Gastroesophageal sphincter (tissue), 3 donors: ENCODE measurements around the gene MORN4.

Source experiments
- CTCF ChIP-seq, 4 experiments: fragments of 200-600 bp in 2 of 4; fragments of 450-650 bp in 2 of 4; sonication (generic) in 1 of 4; IDR thresholded peaks; one replicate each; pipeline ENCODE4 v1.5.1; 2017 to 2019; ENCODE audit warnings: antibody characterized with exemption in 4 of 4, mild to moderate bottlenecking in 2 of 4, moderate library complexity in 2 of 4
- POLR2A ChIP-seq, 2 donors: fragments of 450-650 bp; IDR thresholded peaks; one replicate each; pipeline ENCODE4 v1.6.1; 2017; ENCODE audit warnings: antibody characterized with exemption in 2 of 2, mild to moderate bottlenecking in 2 of 2, moderate library complexity in 1 of 2
- POLR2AphosphoS5 ChIP-seq: sonication (generic); formaldehyde crosslinking; IDR thresholded peaks from one replicate; pipeline ENCODE4 v1.6.1; 2017; ENCODE audit warnings: antibody characterized with exemption

- TF ChIP-seq POLR2AphosphoS5 (peak; percentile 45), CTCF (IDR thresholded peaks at IDR 0.05) (no peak), POLR2A (IDR thresholded peaks at IDR 0.05) (no peak)
These were observed 39.9 kb downstream of the MORN4 start for GRCh38 chr10:97593421-97593820.
